ENCODE data around the gene SPATA31E1. TPM values are rescaled to one million over a fixed set of nuclear protein-coding genes. Genes with fewer than 3 reads are reported as not detected.
"Not testable (repeated sequence)": the region's sequence is repeated elsewhere in the genome, so short reads cannot be mapped to it uniquely, and the experiment has no call there.

Gene SPATA31E1
- total RNA-seq, 4 donors from 2014 or later: not detected

GRCh38 chr9:87938336-87938735 lies 55.7 kb downstream of the SPATA31E1 start:
- H3K4me3 ChIP-seq; H3K27ac ChIP-seq (replicated peaks in 1 of 4); H3K27me3 ChIP-seq; H3K36me3 ChIP-seq; H3K4me1 ChIP-seq; intact Hi-C loops (cut with DNase I); H3K9me3 ChIP-seq; DNase-seq (ENCODE audit: extremely low spot score): not testable (repeated sequence)
- WGBS: 100% methylated on average over 2 of the region's 12 CpGs

Other genes starting within 250 kb of the SPATA31E1 start
- 100 to 1,000 TPM in 1 of 4 donors, 10 to 100 TPM in 3; 71.4 to 387 (median 94.5) TPM for gene CTSL, start 156.8 kb upstream of the SPATA31E1 start, total RNA-seq
- not detected for gene SPATA31C1, start 35.1 kb downstream of the SPATA31E1 start, total RNA-seq
- gene CDK20, start 91.7 kb downstream of the SPATA31E1 start, total RNA-seq: 10 to 100 TPM in 1 of 4 donors, 1 to 10 TPM in 3; 5.4 to 11.3 (median 7.4) TPM

Data from esophagus muscularis mucosa (tissue), 4 donors.